Upper lobe of left lung (tissue), 4 donors: ENCODE measurements around the gene CHCHD4.

Source experiments
- CTCF ChIP-seq, 6 experiments: fragments of 450-650 bp in 4 of 6; fragments of 200-600 bp in 2 of 6; sonication (generic) in 2 of 6; IDR thresholded peaks; one replicate each; pipeline ENCODE4 v1.5.1; 2016 to 2019; ENCODE audit warnings: antibody characterized with exemption in 6 of 6
- POLR2A ChIP-seq, 4 donors: fragments of 450-650 bp; IDR thresholded peaks; one replicate each; pipeline ENCODE4 v1.5.1; 2016 to 2017; ENCODE audit warnings: antibody characterized with exemption in 4 of 4, mild to moderate bottlenecking in 2 of 4

GRCh38 chr3:14143271-14144225 lies 18.9 kb upstream of the CHCHD4 start:
- no peak for TF ChIP-seq CTCF (IDR thresholded peaks at IDR 0.05)
- TF ChIP-seq POLR2A (IDR thresholded peaks at IDR 0.05): no peak
